Hypothalamus (tissue), 51 donors: Measurements from ENCODE around the gene BOK.

Experiments used
- DNase-seq, 51 donors: peaks; one replicate each; lab custom pipeline; 2025; lab: John Stamatoyannopoulos, UW

The BOK gene

DNA sequence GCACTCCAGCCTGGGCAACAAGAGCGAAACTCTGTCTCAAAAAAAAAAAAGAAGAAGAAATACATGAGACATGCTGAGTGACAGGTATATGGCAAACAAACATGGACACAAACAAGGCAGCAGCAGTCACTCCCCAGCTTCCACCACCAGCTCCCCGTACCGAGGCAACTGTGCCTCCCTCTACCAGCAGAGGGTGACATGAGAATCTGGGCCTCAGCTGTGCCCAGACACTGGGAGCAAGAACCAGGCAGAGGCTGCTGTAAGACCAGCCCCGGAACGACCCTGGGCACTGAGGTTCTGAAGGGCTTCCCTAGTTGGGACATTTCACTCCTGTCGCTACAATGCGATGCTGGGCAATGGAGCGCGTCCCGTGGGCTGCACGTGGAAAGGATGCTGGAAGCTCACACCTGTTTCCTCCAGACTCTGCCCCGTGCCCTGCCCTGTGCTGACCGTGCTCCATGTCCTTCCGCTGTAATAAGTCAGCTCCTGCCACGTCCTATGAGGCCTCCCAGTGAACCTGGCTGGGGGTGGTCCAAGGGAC is 37.1 kb downstream of the BOK start:
- no peak for DNase-seq

GRCh38 chr2:241597561-241597960 is 39.0 kb downstream of the BOK start:
- no peak for DNase-seq

DNA sequence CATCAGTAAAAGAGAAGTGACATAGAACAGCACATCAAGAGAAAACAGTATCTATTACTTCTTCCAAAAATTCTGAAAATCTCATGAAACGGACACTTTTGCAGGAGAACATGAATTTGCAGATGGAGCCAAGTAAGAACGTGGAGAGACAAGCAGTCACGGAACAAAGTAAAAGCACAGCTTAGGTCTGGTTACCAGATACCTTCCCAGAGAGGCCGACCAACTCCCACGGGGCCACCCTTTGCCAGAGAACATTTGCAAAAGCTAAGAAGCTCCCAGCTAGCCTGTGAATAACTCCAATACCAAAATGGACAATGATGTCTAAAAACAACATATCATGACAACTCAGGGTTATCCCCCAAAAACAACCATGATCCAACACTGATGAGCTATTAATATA is 39.5 kb downstream of the BOK start:
- no peak for DNase-seq

DNA sequence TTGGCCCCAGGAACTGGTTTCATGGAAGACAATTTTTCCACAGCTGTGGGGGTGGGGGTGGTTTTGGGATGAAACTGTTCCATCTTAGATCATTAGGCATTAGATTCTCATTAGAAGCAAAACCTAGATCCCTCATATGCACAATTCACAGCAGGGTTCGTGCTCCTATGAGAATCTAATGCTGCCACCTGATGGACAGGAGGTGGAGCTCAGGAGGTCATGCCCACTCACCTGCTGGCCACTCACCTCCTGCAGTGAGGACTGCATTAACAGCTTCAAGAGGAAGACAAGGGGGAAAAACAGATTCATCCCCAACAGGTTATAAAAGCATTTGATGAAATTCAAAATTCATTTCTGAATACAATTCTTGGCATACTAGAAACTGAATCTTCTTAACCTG is 39.9 kb downstream of the BOK start:
- no peak for DNase-seq

GRCh38 chr2:241599615-241600014 is 41.1 kb downstream of the BOK start:
- no peak for DNase-seq

- no peak for DNase-seq
Measured at GRCh38 chr2:241601841-241602240, 43.3 kb downstream of the BOK start.

DNA sequence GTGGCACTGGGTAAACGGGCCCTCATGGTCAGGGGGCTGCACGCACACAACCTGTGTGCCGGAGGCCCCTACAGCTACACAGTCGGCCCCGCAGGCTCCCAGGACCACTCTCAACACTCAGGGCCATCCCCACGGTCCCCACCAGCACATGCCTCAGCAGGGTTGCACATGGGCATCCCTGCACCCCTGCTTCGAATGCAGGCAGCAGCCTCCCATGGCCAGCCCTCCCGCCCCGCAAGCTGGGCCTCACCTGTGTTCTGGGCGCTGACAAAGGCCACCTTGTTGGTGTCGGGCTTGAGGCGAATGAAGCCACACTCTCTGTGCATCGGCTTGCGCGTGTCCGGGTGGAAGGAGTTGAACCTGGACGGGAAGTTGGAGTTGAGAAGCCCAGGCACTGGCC is 44.2 kb downstream of the BOK start:
- no peak for DNase-seq

- no peak for DNase-seq
Measured at GRCh38 chr2:241603686-241604085, 45.1 kb downstream of the BOK start.

DNA sequence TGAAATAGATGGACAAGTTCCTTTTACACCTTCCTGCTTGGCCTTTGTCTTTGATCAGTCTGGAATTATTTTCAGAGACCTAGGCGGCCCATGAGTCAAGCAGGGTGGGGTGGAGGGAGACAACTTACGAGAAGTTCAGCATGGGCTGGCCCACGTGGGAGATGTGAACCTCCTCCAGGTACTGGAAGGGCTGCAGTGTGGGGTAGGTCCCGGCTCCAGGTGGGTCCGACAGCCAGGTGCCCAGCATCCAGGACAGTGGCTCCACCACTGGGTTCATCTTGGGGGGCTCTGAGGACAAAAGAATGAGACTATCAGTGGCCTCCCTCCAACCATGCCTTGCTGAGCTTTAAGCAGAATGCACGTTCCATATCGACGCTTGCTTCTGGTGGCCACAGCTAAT is 47.6 kb downstream of the BOK start:
- DNase-seq = no peak

DNA sequence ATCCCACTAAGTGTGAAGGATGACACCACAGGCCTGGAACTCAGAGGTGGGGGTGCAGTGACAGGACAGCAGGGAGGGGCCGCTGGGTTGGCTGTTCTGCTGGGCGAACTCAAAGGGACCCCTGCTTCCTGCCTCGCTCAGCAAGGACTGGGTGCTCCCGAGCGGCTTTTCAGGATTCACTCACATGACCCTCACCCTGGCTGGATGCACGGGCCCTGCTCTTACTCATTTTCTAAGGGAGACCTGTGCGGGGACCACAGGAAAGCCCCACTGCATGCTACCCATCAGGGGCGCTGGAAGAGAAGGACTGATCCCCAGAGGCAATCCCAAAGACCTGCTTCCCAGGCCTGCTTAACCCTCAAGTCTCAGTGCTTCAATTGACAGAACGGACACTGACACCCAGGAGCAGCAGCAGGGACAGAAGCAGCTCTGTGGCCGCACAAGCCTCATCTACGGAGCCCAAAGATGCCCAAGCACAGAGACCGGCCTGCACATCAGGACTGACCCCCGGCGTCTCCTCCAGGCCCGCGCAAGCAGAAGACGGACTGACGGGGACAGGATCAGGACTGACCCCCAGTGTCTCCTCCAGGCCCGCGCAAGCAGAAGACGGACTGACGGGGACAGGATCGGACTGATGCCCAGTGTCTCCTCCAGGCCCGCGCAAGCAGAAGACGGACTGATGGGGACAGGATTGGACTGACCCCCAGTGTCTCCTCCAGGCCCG is 48.8 kb downstream of the BOK start:
- DNase-seq = no peak

DNA sequence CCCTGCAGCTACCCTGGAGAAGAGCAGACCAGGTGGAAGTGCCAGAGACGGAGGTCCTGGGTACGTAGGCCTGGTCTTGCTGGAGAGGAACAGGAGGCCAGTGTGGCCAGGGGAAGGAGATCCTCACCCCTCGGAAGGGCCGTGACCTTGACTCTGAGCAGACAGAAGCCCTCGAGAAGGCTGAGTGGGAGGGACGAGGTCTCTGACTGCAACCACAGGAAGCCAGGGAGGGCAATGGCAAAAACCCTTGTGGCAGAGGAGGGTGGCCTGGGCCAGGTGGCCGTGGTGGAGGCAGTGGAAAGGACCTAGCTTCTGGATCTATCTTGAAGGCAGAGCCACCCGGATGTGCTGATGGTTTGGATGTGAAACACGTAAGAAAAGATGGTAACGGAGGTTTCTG is 50.3 kb downstream of the BOK start:
- no peak for DNase-seq

GRCh38 chr2:241609859-241610793 is 51.6 kb downstream of the BOK start:
- DNase-seq = peak in 41 of 51 donors; percentile 13 to 78 (median 54)

DNA sequence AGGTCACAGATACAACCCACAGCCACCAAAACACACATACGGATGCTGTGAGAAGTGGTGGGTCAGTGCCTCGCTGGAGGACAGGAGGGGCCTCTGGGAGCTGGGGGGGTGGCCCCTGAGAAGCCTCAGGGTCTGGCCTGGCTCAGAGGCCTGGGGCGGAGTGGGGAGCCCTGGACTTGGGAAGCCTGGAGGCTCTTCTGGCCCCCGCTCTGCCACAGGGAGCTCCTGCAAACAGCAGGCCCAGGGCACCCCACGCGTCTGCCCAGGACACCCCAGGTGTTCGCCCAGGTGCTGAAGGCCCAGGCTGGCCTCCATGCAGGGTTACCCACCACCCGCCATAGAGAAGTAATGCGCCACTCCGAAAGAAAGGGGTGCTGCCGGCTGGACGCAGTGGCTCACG is 52.5 kb downstream of the BOK start:
- no peak for DNase-seq

- DNase-seq = no peak
Measured at GRCh38 chr2:241612156-241613016, 53.8 kb downstream of the BOK start.

DNA sequence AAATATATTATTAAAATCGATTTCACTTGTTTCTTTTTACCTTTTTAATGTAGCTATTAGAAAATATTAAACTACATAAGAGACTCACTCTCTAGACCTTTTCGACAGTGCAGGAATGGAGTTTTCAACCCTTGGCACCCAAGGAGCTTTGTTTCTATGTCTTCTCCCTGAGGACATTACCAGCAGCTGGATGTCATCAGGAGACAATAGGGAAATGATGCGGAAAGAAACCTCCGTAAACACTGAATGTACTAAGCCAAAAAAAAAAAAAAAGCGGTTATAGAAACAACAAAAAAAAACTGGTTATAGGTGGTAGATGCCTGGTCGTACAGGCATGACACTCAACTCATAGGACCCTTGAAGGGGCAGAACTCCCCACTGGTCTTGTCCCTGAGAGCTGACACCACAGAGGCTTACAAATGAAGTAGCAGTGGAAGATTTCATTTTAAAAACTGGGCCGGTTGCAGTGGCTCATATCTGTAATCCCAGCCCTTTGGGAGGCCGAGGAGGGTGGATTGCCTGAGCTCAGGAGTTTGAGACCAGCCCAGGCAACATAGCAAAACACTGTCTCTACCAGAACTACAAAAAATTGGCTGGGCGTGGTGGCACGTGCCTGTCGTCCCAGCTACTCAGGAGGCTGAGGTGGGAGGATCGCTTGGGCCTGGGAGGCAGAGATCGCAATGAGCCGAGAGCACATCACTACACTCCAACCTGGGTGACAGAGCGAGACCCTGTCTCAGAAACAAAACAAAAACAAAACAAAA is 54.7 kb downstream of the BOK start:
- DNase-seq = no peak

DNA sequence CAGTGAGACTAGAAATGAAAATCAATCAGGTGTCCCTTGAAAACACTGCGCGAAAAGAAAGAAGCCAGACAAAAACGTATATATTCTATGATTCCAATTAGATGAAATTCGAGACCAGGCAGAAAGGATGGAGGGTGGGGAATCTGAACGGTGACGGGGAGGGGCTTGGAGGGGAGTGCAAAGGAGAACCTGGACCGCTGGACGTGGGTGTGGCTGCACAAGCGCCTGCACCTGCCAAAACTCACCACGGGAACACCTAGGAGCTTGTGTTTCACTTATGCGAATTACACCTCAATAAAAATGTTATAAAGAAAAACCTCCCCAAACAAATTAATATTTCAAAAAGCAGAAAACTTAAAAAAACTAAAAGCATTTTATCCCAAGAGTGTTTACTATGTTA is 56.5 kb downstream of the BOK start:
- no peak for DNase-seq

DNA sequence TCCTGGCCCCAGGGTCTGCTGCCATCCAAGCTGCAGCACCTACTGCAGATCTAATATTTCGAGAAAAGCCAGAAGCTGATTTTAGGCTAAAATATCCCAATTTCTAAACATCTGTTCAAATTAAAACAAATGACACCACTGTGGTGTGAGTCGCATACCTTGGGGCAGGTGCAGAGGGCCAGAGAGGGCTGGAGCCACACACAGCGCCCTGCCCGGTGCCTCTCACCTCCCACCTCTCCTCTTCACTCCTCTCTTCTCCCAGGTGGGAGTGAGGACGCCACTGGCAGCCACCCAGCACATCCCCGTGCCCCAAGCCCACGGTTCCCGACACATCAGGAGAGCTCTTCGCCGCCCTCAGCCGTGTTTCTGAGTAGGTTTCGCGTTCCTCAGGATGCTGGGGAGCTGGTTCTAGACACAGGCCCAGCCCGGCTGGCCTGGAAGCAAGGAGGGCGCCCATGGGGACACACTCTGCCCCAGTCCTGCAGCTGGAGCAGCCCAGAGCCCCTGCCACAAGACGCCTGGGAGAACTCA is 57.0 kb downstream of the BOK start:
- DNase-seq = no peak

- no peak for DNase-seq
Measured at GRCh38 chr2:241616168-241617125, 57.9 kb downstream of the BOK start.
